ENCODE measurements around the gene MYO9B.

DNA sequence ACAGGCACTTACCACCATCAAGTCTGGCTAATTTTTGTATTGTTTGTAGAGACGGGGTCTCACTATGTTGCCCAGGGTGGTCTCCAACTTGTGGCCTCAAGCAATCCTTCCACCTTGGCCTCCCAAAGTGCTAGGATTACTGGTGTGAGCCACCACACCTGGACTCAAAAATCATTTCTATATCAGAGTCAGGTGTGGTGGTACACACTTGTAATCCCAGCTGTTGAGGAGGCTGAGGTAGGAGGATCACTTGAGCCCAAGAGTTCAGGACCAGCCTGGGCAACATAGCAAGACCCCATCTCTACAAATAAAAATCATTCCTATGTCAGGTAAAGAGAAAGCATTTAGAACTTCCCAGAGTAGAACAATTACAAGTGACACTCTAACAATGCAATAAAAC, 48.4 kb downstream of the MYO9B start:
- no peak for TF ChIP-seq JUN (IDR thresholded peaks at IDR 0.05; ENCODE audit: borderline replicate concordance, low read depth, low read length)
- TF ChIP-seq JUN (CRISPR knock-in tag; IDR thresholded peaks at IDR 0.05; ENCODE audit: borderline replicate concordance): no peak
- TF ChIP-seq, protein P1, sequence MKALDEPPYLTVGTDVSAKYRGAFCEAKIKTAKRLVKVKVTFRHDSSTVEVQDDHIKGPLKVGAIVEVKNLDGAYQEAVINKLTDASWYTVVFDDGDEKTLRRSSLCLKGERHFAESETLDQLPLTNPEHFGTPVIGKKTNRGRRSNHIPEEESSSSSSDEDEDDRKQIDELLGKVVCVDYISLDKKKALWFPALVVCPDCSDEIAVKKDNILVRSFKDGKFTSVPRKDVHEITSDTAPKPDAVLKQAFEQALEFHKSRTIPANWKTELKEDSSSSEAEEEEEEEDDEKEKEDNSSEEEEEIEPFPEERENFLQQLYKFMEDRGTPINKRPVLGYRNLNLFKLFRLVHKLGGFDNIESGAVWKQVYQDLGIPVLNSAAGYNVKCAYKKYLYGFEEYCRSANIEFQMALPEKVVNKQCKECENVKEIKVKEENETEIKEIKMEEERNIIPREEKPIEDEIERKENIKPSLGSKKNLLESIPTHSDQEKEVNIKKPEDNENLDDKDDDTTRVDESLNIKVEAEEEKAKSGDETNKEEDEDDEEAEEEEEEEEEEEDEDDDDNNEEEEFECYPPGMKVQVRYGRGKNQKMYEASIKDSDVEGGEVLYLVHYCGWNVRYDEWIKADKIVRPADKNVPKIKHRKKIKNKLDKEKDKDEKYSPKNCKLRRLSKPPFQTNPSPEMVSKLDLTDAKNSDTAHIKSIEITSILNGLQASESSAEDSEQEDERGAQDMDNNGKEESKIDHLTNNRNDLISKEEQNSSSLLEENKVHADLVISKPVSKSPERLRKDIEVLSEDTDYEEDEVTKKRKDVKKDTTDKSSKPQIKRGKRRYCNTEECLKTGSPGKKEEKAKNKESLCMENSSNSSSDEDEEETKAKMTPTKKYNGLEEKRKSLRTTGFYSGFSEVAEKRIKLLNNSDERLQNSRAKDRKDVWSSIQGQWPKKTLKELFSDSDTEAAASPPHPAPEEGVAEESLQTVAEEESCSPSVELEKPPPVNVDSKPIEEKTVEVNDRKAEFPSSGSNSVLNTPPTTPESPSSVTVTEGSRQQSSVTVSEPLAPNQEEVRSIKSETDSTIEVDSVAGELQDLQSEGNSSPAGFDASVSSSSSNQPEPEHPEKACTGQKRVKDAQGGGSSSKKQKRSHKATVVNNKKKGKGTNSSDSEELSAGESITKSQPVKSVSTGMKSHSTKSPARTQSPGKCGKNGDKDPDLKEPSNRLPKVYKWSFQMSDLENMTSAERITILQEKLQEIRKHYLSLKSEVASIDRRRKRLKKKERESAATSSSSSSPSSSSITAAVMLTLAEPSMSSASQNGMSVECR (CRISPR knock-in tag; IDR thresholded peaks at IDR 0.05): no peak
- TF ChIP-seq POLR2AphosphoS5 (IDR thresholded peaks at IDR 0.05; ENCODE audit: control insufficient read depth, insufficient read depth, low read depth, low read length): no peak
- TF ChIP-seq, protein P2, sequence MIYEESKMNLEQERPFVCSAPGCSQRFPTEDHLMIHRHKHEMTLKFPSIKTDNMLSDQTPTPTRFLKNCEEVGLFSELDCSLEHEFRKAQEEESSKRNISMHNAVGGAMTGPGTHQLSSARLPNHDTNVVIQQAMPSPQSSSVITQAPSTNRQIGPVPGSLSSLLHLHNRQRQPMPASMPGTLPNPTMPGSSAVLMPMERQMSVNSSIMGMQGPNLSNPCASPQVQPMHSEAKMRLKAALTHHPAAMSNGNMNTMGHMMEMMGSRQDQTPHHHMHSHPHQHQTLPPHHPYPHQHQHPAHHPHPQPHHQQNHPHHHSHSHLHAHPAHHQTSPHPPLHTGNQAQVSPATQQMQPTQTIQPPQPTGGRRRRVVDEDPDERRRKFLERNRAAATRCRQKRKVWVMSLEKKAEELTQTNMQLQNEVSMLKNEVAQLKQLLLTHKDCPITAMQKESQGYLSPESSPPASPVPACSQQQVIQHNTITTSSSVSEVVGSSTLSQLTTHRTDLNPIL (CRISPR knock-in tag; IDR thresholded peaks at IDR 0.05): no peak
- TF ChIP-seq EP300 (IDR thresholded peaks at IDR 0.05; ENCODE audit: low read length): no peak
- TF ChIP-seq ZNF232 (CRISPR knock-in tag; IDR thresholded peaks at IDR 0.05): no peak
- TF ChIP-seq KAT7 (CRISPR knock-in tag; IDR thresholded peaks at IDR 0.05; ENCODE audit: borderline replicate concordance): no peak
- TF ChIP-seq SRF (CRISPR knock-in tag; IDR thresholded peaks at IDR 0.05): no peak
